SK-N-SH treated with all-trans-retinoic acid at 6 μM for 48 hours (cell line): ENCODE measurements around the gene CFAP210.

Experiments used
- ATAC-seq: fragments of 200-7000 bp; cut with Tn5 transposase; 3 replicates; pipeline ENCODE4 v1.9.1; 2020; ENCODE audit warnings: mild to moderate bottlenecking, moderate library complexity
- ARNTL ChIP-seq: fragments of 450-650 bp; formaldehyde crosslinking; IDR thresholded peaks from 2 replicates; pipeline ENCODE4 v1.5.0; 2020; ENCODE audit warnings: low read depth, mild to moderate bottlenecking, moderate library complexity, borderline replicate concordance
- CSDC2 ChIP-seq: fragments of 250-450 bp; sonication (Bioruptor Pico); IDR thresholded peaks from 2 replicates; pipeline ENCODE4 v1.5.0; 2020; ENCODE audit warnings: mild to moderate bottlenecking, moderate library complexity
- ESRRG ChIP-seq: fragments of 250-450 bp; sonication (Bioruptor Pico); IDR thresholded peaks from 2 replicates; pipeline ENCODE4 v1.6.1; 2021; ENCODE audit warnings: mild to moderate bottlenecking
- GLIS3 ChIP-seq: fragments of 250-450 bp; sonication (Bioruptor Pico); IDR thresholded peaks from 2 replicates; pipeline ENCODE4 v1.5.0; 2020; ENCODE audit warnings: mild to moderate bottlenecking, moderate library complexity
- ISL1 ChIP-seq: fragments of 250-450 bp; sonication (Bioruptor Pico); IDR thresholded peaks from 2 replicates; pipeline ENCODE4 v2.1.2; 2022; ENCODE audit warnings: mild to moderate bottlenecking, moderate library complexity
- OSR1 ChIP-seq: fragments of 250-450 bp; sonication (Bioruptor Pico); IDR thresholded peaks from 2 replicates; pipeline ENCODE4 v1.8.0; 2022; ENCODE audit warnings: moderate library complexity, mild to moderate bottlenecking, inconsistent platforms
- PPARA ChIP-seq: fragments of 250-450 bp; sonication (Bioruptor Pico); IDR thresholded peaks from 2 replicates; pipeline ENCODE4 v1.5.0; 2020; ENCODE audit warnings: mild to moderate bottlenecking, borderline replicate concordance
- RARB ChIP-seq: fragments of 250-450 bp; sonication (Bioruptor Pico); IDR thresholded peaks from 2 replicates; pipeline ENCODE4 v1.8.0; 2021; ENCODE audit warnings: mild to moderate bottlenecking, moderate library complexity
- SNAI2 ChIP-seq: fragments of 250-450 bp; sonication (Bioruptor Pico); IDR thresholded peaks from 2 replicates; pipeline ENCODE4 v1.5.0; 2020; ENCODE audit warnings: mild to moderate bottlenecking, moderate library complexity
- TCF4 ChIP-seq: fragments of 250-450 bp; sonication (Bioruptor Pico); IDR thresholded peaks from 2 replicates; pipeline ENCODE4 v1.8.0; 2021; ENCODE audit warnings: mild to moderate bottlenecking, moderate library complexity, borderline replicate concordance
- TOX ChIP-seq: fragments of 250-450 bp; sonication (Bioruptor Pico); IDR thresholded peaks from 2 replicates; pipeline ENCODE4 v1.8.0; 2021; ENCODE audit warnings: mild to moderate bottlenecking, moderate library complexity, borderline replicate concordance
- ZC3H10 ChIP-seq: fragments of 250-450 bp; sonication (Bioruptor Pico); IDR thresholded peaks from 2 replicates; pipeline ENCODE4 v1.5.1; 2021; ENCODE audit warnings: mild to moderate bottlenecking, moderate library complexity
- ZFP30 ChIP-seq: fragments of 450-650 bp; formaldehyde crosslinking; IDR thresholded peaks from 2 replicates; pipeline ENCODE4 v1.5.0; 2022; ENCODE audit warnings: mild to moderate bottlenecking, moderate library complexity
- ZNF70 ChIP-seq: fragments of 450-650 bp; formaldehyde crosslinking; IDR thresholded peaks from 2 replicates; pipeline ENCODE4 v1.5.0; 2020; ENCODE audit warnings: mild to moderate bottlenecking, moderate library complexity
- ZNF8 ChIP-seq: fragments of 450-650 bp; formaldehyde crosslinking; IDR thresholded peaks from 2 replicates; pipeline ENCODE4 v1.5.0; 2020; ENCODE audit warnings: mild to moderate bottlenecking, moderate library complexity
- TF ChIP-seq, protein P1 (sequence below): fragments of 250-450 bp; sonication (Bioruptor Pico); IDR thresholded peaks from 2 replicates; pipeline ENCODE4 v1.5.1; 2020; ENCODE audit warnings: low read depth, mild to moderate bottlenecking, moderate library complexity
- TF ChIP-seq, protein P2 (sequence below): fragments of 250-450 bp; sonication (Bioruptor Pico); IDR thresholded peaks from 2 replicates; pipeline ENCODE4 v1.5.1; 2021; ENCODE audit warnings: mild to moderate bottlenecking, moderate library complexity
- TF ChIP-seq, protein P3 (sequence below): fragments of 250-450 bp; sonication (Bioruptor Pico); IDR thresholded peaks from 2 replicates; pipeline ENCODE4 v1.8.0; 2020; ENCODE audit warnings: mild to moderate bottlenecking, moderate library complexity, borderline replicate concordance
- TF ChIP-seq, protein P4 (sequence below): fragments of 250-450 bp; sonication (Bioruptor Pico); IDR thresholded peaks from 2 replicates; pipeline ENCODE4 v1.8.0; 2021; ENCODE audit warnings: low read depth, mild to moderate bottlenecking, moderate library complexity, borderline replicate concordance
- TF ChIP-seq, protein P5 (sequence below): fragments of 250-450 bp; sonication (Bioruptor Pico); IDR thresholded peaks from 2 replicates; pipeline ENCODE4 v1.5.0; 2020; ENCODE audit warnings: mild to moderate bottlenecking, moderate library complexity

CFAP210 gene

DNA sequence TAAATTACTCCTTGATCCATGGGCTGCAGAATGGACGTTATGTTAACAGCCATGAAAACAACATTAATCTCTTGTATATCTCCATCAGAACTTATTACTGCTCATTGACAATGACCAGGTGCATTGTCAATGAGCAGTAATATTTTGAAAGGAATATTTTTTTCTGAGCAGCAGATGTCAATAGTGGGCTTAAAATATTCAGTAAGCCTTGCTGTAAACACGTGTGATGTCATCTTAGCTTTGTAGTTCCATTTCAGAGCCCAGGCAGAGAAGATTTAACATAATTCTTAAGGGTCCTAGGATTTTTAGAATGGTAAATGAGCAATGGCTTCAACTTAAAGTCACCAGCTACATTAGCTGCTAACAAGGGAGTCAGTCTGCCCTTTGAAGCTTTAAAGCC, 26.6 kb downstream of the CFAP210 start:
- ATAC-seq = no peak
- TF ChIP-seq, protein P1, sequence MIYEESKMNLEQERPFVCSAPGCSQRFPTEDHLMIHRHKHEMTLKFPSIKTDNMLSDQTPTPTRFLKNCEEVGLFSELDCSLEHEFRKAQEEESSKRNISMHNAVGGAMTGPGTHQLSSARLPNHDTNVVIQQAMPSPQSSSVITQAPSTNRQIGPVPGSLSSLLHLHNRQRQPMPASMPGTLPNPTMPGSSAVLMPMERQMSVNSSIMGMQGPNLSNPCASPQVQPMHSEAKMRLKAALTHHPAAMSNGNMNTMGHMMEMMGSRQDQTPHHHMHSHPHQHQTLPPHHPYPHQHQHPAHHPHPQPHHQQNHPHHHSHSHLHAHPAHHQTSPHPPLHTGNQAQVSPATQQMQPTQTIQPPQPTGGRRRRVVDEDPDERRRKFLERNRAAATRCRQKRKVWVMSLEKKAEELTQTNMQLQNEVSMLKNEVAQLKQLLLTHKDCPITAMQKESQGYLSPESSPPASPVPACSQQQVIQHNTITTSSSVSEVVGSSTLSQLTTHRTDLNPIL (CRISPR knock-in tag) = no peak
- TF ChIP-seq, protein P2, sequence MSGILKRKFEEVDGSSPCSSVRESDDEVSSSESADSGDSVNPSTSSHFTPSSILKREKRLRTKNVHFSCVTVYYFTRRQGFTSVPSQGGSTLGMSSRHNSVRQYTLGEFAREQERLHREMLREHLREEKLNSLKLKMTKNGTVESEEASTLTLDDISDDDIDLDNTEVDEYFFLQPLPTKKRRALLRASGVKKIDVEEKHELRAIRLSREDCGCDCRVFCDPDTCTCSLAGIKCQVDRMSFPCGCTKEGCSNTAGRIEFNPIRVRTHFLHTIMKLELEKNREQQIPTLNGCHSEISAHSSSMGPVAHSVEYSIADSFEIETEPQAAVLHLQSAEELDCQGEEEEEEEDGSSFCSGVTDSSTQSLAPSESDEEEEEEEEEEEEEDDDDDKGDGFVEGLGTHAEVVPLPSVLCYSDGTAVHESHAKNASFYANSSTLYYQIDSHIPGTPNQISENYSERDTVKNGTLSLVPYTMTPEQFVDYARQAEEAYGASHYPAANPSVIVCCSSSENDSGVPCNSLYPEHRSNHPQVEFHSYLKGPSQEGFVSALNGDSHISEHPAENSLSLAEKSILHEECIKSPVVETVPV (CRISPR knock-in tag) = no peak
- no peak for TF ChIP-seq ARNTL (CRISPR knock-in tag)
- no peak for TF ChIP-seq ZC3H10
- no peak for TF ChIP-seq RARB (CRISPR knock-in tag)
- TF ChIP-seq SNAI2 (CRISPR knock-in tag) = no peak
- no peak for TF ChIP-seq ISL1

DNA sequence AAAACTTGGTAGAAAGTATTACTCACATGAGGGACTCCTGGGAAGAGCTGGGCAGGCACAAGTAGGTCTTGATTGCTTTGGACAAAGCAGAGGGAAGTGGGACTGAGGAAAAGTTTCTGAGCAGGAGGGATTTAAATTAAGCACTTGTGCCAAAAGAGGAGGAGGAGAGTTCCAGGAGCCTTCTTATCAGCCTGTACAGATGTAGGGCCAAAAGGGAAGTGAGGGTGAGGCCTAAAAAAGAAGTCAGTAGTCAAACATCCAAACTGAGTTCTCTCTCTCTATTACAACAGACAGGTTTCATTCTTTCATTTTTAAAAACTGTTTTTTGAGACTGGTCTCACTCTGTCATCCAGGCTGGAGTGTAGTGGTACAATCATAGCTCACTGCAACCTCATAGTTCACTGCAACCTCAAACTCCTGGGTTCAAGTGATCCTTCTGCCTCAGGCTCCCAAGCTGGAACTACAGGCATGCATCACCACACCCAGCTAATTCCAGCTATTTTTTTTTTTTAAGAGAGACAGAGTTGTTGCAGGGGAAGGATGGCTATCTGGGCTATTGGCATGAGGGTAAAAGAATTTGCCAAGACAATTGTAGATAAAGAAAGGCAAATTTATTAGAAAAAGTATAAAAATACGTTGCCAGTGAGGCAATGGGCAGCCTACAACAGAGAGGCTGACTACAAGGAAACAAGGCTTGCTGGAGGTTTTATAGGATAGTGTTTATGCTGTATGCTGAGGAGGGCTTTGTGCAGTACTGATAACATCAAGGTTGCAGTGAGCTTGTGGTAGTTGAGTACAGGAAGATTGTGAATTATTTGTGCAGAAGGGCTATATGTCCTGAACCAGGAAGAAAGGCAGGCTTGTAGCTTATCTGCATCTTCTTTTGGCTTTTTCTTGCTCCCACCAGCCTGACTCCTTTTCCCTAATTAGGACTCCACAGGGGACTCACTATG, 29.0 kb downstream of the CFAP210 start:
- TF ChIP-seq PPARA (CRISPR knock-in tag) = no peak
- no peak for TF ChIP-seq CSDC2 (CRISPR knock-in tag)
- TF ChIP-seq, protein P1 (CRISPR knock-in tag) = no peak
- no peak for TF ChIP-seq RARB (CRISPR knock-in tag)
- no peak for TF ChIP-seq ZNF70 (CRISPR knock-in tag)
- no peak for TF ChIP-seq ARNTL (CRISPR knock-in tag)
- no peak for TF ChIP-seq OSR1 (CRISPR knock-in tag)
- TF ChIP-seq ZFP30 = no peak
- TF ChIP-seq, protein P3, sequence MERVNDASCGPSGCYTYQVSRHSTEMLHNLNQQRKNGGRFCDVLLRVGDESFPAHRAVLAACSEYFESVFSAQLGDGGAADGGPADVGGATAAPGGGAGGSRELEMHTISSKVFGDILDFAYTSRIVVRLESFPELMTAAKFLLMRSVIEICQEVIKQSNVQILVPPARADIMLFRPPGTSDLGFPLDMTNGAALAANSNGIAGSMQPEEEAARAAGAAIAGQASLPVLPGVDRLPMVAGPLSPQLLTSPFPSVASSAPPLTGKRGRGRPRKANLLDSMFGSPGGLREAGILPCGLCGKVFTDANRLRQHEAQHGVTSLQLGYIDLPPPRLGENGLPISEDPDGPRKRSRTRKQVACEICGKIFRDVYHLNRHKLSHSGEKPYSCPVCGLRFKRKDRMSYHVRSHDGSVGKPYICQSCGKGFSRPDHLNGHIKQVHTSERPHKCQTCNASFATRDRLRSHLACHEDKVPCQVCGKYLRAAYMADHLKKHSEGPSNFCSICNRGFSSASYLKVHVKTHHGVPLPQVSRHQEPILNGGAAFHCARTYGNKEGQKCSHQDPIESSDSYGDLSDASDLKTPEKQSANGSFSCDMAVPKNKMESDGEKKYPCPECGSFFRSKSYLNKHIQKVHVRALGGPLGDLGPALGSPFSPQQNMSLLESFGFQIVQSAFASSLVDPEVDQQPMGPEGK = no peak
- TF ChIP-seq GLIS3 = no peak
- TF ChIP-seq SNAI2 (CRISPR knock-in tag) = no peak
- TF ChIP-seq TOX (CRISPR knock-in tag) = no peak
- no peak for TF ChIP-seq TCF4 (CRISPR knock-in tag)
- no peak for TF ChIP-seq ESRRG (CRISPR knock-in tag)
- no peak for ATAC-seq

DNA sequence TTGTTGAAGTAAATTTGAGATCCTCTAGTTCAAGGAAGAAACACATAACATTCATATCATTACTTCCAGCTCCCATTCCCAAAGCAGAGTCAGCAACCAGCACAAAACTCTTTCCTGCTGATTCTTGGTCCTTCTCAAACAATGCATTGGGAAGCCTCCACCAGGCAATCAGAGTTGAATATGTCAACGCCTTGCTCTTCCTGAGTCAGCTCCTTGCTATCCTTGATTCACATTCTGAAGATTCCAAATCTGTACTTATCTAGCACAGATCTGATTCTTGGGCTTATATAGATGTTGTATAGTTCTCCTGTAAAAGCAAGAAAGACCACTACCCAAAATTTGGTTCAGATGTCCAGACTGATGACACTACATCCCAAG, 29.6 kb downstream of the CFAP210 start:
- no peak for ATAC-seq
- no peak for TF ChIP-seq TCF4 (CRISPR knock-in tag)
- TF ChIP-seq, protein P4, sequence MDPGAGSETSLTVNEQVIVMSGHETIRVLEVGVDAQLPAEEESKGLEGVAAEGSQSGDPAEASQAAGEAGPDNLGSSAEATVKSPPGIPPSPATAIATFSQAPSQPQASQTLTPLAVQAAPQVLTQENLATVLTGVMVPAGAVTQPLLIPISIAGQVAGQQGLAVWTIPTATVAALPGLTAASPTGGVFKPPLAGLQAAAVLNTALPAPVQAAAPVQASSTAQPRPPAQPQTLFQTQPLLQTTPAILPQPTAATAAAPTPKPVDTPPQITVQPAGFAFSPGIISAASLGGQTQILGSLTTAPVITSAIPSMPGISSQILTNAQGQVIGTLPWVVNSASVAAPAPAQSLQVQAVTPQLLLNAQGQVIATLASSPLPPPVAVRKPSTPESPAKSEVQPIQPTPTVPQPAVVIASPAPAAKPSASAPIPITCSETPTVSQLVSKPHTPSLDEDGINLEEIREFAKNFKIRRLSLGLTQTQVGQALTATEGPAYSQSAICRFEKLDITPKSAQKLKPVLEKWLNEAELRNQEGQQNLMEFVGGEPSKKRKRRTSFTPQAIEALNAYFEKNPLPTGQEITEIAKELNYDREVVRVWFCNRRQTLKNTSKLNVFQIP = no peak
- no peak for TF ChIP-seq ZC3H10
- TF ChIP-seq RARB (CRISPR knock-in tag) = no peak
- no peak for TF ChIP-seq ZFP30
- TF ChIP-seq, protein P5, sequence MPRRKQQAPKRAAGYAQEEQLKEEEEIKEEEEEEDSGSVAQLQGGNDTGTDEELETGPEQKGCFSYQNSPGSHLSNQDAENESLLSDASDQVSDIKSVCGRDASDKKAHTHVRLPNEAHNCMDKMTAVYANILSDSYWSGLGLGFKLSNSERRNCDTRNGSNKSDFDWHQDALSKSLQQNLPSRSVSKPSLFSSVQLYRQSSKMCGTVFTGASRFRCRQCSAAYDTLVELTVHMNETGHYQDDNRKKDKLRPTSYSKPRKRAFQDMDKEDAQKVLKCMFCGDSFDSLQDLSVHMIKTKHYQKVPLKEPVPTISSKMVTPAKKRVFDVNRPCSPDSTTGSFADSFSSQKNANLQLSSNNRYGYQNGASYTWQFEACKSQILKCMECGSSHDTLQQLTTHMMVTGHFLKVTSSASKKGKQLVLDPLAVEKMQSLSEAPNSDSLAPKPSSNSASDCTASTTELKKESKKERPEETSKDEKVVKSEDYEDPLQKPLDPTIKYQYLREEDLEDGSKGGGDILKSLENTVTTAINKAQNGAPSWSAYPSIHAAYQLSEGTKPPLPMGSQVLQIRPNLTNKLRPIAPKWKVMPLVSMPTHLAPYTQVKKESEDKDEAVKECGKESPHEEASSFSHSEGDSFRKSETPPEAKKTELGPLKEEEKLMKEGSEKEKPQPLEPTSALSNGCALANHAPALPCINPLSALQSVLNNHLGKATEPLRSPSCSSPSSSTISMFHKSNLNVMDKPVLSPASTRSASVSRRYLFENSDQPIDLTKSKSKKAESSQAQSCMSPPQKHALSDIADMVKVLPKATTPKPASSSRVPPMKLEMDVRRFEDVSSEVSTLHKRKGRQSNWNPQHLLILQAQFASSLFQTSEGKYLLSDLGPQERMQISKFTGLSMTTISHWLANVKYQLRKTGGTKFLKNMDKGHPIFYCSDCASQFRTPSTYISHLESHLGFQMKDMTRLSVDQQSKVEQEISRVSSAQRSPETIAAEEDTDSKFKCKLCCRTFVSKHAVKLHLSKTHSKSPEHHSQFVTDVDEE = no peak
- no peak for TF ChIP-seq ISL1
- no peak for TF ChIP-seq GLIS3
- TF ChIP-seq ARNTL (CRISPR knock-in tag) = no peak
- no peak for TF ChIP-seq TOX (CRISPR knock-in tag)
- TF ChIP-seq, protein P2 (CRISPR knock-in tag) = no peak
- TF ChIP-seq, protein P1 (CRISPR knock-in tag) = no peak
- TF ChIP-seq ZNF8 = no peak
